ENCODE data around the gene POLR3H.
A peak's percentile ranks its signal among the peaks of the same experiment; 100 is the strongest.
"Not testable (repeated sequence)": the region's sequence is repeated elsewhere in the genome, so short reads cannot be mapped to it uniquely, and the experiment has no call there.

The POLR3H gene

DNA sequence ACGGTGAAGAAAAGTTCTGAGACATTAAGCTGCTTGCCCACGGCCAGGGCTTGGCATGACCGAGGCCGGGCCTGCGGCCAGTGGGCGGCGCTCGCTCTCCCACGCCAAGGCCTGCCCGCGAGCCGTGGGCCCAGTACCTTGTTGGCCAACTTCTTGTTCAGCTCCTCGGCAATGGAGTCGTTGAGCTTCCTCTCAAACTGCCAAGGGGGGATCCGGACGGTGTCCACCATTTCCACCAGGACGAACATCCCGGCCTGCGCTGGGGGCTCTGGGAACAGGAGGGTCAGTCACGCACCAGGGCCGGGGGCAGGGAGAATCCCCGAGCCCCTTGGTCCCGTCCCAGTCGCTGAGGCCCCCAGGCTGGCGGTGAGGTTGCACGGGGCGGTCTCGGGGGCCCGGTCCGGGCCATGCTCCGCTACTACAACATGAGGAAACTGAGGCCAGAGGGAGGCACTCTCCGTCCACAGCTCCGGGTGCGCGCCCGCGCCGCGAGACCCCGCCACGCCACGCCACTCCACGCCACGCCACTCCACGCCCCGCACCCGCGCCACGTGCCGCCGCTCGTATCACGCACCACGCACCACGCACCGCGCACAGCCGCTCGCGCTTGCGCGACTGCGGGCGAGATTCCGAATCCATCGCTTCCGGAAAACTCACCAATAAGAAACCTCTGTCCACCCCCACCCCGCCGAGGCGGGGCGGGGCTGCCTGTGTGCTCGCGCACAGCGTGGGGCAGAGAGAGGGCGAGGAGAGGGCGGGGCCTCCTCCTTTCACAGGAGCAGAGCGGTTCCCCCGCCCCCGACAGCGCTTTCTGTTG, at the start of gene POLR3H:
Gene POLR3H, minus strand, starts transcription at position 617 of the 817 bp plus-strand sequence. Its CDS starts 369 bp downstream, at position 248.
- TF ChIP-seq CTCF (IDR thresholded peaks at IDR 0.05; ENCODE audit: control insufficient read depth, extremely low read depth, insufficient read depth) = peak; percentile 60
- peak; percentile 88 for DNase-seq (ENCODE audit: low read depth)
- H3K4me3 ChIP-seq (ENCODE audit: low read depth, low read length) = peak within 1 kb of the TSS; percentile 78

DNA sequence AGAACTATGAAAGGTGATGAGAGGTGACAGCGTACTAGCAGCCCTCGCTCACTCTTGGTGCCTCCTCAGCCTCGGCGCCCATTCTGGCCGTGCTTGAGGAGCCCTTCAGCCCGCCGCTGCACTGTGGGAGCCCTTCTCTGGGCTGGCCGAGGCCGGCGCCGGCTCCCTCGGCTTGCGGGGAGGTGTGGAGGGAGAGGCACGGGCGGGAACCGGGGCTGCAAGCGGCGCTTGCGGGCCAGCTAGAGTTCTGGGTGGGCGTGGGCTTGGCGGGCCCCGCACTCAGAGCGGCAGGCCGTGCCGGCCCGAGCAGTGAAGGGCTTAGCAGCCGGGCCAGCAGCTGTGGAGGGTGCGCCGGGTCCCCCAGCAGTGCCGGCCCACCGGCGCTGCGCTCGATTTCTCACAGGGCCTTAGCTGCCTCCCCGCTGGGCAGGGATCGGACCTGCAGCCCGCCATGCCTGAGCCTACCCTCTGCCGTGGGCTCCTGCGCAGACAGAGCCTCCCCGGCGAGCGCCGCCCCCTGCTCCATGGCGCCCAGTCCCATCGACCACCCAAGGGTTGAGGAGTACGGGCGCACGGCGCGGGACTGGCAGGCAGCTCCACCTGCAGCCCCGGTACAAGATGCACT, 49.2 kb upstream of the POLR3H start:
- DNase-seq (ENCODE audit: low read depth); H3K4me3 ChIP-seq (ENCODE audit: low read depth, low read length): not testable (repeated sequence)

- peak; percentile 96 for DNase-seq (ENCODE audit: low read depth)
- TF ChIP-seq CTCF (IDR thresholded peaks at IDR 0.05; ENCODE audit: control insufficient read depth, extremely low read depth, insufficient read depth) = no peak
- peak within 1 kb of the TSS; percentile 78 for H3K4me3 ChIP-seq (ENCODE audit: low read depth, low read length)
These were observed 45.3 kb upstream of the POLR3H start, which contains the start of gene PMM1 for GRCh38 chr22:41589391-41590241. PMM1 (minus strand) TSS chr22:41589840; CDS start chr22:41589805, 35 bp downstream.

DNA sequence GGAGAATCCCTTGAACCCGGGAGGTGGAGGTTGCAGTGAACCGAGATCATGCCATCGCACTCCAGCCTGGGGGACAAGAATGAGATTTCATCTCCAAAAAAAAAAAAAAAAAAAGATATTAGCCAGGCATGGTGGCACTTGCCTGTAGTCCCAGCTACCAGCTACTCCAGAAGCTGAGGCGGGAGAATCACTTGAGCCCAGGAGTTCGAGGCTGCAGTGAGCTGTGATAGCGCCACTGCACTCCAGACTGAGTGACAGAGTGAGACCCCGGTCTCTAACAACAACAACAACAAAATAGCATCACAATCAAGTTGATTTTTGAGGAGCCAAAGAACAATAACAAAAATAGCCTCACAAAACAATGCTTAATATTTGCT, 43.1 kb upstream of the POLR3H start:
- no peak for DNase-seq (ENCODE audit: low read depth)
- H3K4me3 ChIP-seq (ENCODE audit: low read depth, low read length) = peak overlapping the region; percentile 78; the same call in 1 of the 2 replicates
- no peak for TF ChIP-seq CTCF (IDR thresholded peaks at IDR 0.05; ENCODE audit: control insufficient read depth, extremely low read depth, insufficient read depth)

DNA sequence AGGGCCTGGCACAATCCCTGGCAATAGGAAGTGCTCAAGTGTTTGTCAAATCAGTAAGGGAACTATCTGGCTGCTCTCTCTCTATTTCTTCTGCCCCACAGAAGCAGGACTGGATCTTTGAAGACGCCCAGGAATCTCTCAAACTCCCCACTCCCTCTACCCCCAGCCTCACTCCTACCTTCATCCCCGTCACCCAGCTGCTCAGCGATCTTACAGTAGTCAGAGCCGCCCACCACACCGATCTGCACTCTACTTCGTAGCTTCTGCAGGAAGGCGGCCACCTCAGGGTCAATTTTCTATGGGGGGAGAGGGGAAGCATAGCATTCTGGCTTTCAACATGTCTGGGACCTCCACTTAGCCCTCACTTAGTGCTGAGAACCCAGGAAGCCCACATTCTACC, 41.6 kb upstream of the POLR3H start:
- no peak for TF ChIP-seq CTCF (IDR thresholded peaks at IDR 0.05; ENCODE audit: control insufficient read depth, extremely low read depth, insufficient read depth)
- no peak overlapping the region for H3K4me3 ChIP-seq (ENCODE audit: low read depth, low read length)
- DNase-seq (ENCODE audit: low read depth) = no peak

- TF ChIP-seq CTCF (IDR thresholded peaks at IDR 0.05; ENCODE audit: control insufficient read depth, extremely low read depth, insufficient read depth) = no peak
- no peak for DNase-seq (ENCODE audit: low read depth)
- no peak overlapping the region for H3K4me3 ChIP-seq (ENCODE audit: low read depth, low read length)
These were observed 40.6 kb upstream of the POLR3H start for GRCh38 chr22:41584881-41585280.

DNA sequence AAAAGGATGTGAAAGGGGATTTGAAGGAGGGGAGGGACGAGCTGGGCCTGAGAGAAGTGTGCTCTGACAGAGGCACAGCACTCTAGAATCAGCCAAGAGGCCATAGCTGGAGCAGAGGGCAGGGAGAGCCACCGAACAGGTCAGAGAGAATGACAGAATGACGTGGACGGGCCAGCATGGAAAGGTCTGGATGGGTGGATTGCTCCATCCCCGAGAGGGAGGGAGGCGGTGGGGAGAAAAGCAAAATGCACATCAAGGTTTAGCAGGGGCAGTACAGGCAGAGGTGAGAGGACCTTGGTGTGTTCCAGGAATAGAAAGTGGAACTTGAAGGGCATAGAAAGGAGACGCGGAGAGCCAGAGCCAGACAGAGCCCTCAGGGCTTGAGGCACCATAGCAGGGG, 38.4 kb upstream of the POLR3H start:
- DNase-seq (ENCODE audit: low read depth) = no peak
- no peak overlapping the region for H3K4me3 ChIP-seq (ENCODE audit: low read depth, low read length)
- TF ChIP-seq CTCF (IDR thresholded peaks at IDR 0.05; ENCODE audit: control insufficient read depth, extremely low read depth, insufficient read depth) = no peak
